Pulmonary artery endothelial cell (primary cell): ENCODE results near the gene VASN. TPM values are rescaled to one million over a fixed set of nuclear protein-coding genes. Genes with fewer than 3 reads are reported as not detected.
"Not testable (repeated sequence)": the region's sequence is repeated elsewhere in the genome, so short reads cannot be mapped to it uniquely, and the experiment has no call there.

Source experiments
- DNase-seq: peaks from one replicate; pipeline ENCODE4 v3.0.0-alpha.2; 2011; ENCODE audit warnings: low read depth, low spot score
- total RNA-seq: library from RNA; depleted of rRNA; stranded (reverse); fragments of >200 nt; gene quantifications from 2 replicates; pipeline ENCODE4 v1.2.3, GENCODE V29; 2014

Gene VASN
- total RNA-seq, 1 donor from 2014 or later = 0.20 TPM

- DNase-seq = no peak
Measured at GRCh38 chr16:4336701-4337539, 34.7 kb upstream of the VASN start.

- no peak for DNase-seq
Measured at GRCh38 chr16:4337540-4338088, 34.0 kb upstream of the VASN start.

GRCh38 chr16:4338125-4338582, 33.5 kb upstream of the VASN start:
- DNase-seq = no peak

GRCh38 chr16:4338712-4339299, 32.8 kb upstream of the VASN start:
- no peak for DNase-seq

- no peak for DNase-seq
Measured at GRCh38 chr16:4339455-4339854, 32.2 kb upstream of the VASN start.

- DNase-seq = peak; percentile 27
Measured at GRCh38 chr16:4339909-4340308, 31.7 kb upstream of the VASN start.

- no peak for DNase-seq
Measured at GRCh38 chr16:4340443-4340842, 31.2 kb upstream of the VASN start.

- DNase-seq = no peak
Measured at GRCh38 chr16:4341250-4341649, 30.4 kb upstream of the VASN start.

- no peak for DNase-seq
Measured at GRCh38 chr16:4342866-4343744, 28.5 kb upstream of the VASN start.

GRCh38 chr16:4344300-4344982, 27.2 kb upstream of the VASN start:
- DNase-seq = not testable (repeated sequence)

GRCh38 chr16:4344983-4345835, 26.4 kb upstream of the VASN start:
- no peak for DNase-seq

GRCh38 chr16:4345836-4346781, 25.5 kb upstream of the VASN start:
- no peak for DNase-seq

GRCh38 chr16:4347010-4347409, 24.6 kb upstream of the VASN start:
- no peak for DNase-seq

GRCh38 chr16:4347765-4348509, 23.7 kb upstream of the VASN start:
- no peak for DNase-seq

GRCh38 chr16:4349332-4349731, 22.3 kb upstream of the VASN start:
- DNase-seq = no peak

GRCh38 chr16:4350365-4350786, 21.3 kb upstream of the VASN start:
- no peak for DNase-seq

GRCh38 chr16:4350787-4351659, 20.6 kb upstream of the VASN start, which contains the start of gene PAM16:
Gene PAM16 (minus strand): TSS chr16:4351321. CDS start chr16:4351234, 87 bp downstream.
- peak; percentile 69 for DNase-seq
